WI38 (cell line): ENCODE measurements around the gene SGCB.
"Not testable (repeated sequence)": the region's sequence is repeated elsewhere in the genome, so short reads cannot be mapped to it uniquely, and the experiment has no call there.

Source experiments
- H3K4me3 ChIP-seq: 2 replicates; pipeline ENCODE4 v1.5.1; 2011; ENCODE audit warnings: low read depth, mild to moderate bottlenecking, control low read depth, low read length
- TF ChIP-seq, protein P1 (sequence below): IDR thresholded peaks from 2 replicates; pipeline ENCODE4 v1.5.1; 2012; ENCODE audit warnings: low read depth, mild to moderate bottlenecking, control low read depth, low read length

Gene SGCB

GRCh38 chr4:52038103-52038912 is at the start of gene SGCB:
Gene SGCB (minus strand): TSS chr4:52038299. CDS start chr4:52038259, 40 bp downstream.
- H3K4me3 ChIP-seq: peak within 1 kb of the TSS; percentile 72
- TF ChIP-seq, protein P1, sequence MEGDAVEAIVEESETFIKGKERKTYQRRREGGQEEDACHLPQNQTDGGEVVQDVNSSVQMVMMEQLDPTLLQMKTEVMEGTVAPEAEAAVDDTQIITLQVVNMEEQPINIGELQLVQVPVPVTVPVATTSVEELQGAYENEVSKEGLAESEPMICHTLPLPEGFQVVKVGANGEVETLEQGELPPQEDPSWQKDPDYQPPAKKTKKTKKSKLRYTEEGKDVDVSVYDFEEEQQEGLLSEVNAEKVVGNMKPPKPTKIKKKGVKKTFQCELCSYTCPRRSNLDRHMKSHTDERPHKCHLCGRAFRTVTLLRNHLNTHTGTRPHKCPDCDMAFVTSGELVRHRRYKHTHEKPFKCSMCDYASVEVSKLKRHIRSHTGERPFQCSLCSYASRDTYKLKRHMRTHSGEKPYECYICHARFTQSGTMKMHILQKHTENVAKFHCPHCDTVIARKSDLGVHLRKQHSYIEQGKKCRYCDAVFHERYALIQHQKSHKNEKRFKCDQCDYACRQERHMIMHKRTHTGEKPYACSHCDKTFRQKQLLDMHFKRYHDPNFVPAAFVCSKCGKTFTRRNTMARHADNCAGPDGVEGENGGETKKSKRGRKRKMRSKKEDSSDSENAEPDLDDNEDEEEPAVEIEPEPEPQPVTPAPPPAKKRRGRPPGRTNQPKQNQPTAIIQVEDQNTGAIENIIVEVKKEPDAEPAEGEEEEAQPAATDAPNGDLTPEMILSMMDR: no peak

- H3K4me3 ChIP-seq: not testable (repeated sequence)
Observed at GRCh38 chr4:52086425-52086824, 48.3 kb upstream of the SGCB start.

DNA sequence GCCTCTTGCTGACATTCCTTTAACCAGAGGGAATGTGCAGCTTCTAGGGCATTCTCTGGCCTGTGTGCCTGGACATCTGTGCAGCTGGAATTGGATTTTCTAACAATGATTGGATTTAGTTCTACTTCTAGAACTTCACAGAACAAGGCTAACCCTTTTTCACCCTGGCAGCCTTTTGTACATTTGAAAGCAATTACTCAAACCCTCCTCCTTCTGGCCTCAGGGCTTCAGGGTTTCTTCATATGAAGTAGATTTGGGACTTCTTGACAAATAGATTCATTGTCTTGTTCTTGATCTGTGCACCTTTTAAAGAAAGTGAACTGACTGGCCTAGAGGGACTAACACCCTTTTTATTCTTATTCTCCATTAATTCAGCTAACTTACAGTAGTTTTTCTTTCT is 43.1 kb upstream of the SGCB start:
- no peak overlapping the region for H3K4me3 ChIP-seq
- TF ChIP-seq, protein P1: no peak

GRCh38 chr4:52079659-52080058 is 41.6 kb upstream of the SGCB start:
- H3K4me3 ChIP-seq: no peak overlapping the region
- TF ChIP-seq, protein P1: no peak

DNA sequence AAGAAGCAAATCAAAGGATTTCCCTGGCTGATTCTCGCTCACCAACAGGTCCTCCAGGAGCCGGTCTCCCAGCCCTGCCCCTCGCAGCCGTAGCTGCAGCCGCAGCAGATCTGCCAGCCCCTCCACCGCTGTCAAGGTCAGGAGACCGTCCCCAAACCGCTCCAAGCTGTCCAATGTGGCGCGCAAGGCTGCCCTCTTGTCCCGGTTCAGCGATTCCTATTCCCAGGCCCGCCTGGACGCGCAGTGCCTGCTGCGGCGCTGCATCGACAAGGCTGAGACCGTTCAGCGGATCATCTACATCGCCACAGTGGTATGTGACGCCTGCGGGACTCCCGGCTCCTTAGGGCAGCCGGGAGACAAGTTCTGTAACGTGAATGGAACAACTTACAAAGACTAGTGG is 38.6 kb upstream of the SGCB start:
- H3K4me3 ChIP-seq: no peak overlapping the region
- TF ChIP-seq, protein P1: no peak

DNA sequence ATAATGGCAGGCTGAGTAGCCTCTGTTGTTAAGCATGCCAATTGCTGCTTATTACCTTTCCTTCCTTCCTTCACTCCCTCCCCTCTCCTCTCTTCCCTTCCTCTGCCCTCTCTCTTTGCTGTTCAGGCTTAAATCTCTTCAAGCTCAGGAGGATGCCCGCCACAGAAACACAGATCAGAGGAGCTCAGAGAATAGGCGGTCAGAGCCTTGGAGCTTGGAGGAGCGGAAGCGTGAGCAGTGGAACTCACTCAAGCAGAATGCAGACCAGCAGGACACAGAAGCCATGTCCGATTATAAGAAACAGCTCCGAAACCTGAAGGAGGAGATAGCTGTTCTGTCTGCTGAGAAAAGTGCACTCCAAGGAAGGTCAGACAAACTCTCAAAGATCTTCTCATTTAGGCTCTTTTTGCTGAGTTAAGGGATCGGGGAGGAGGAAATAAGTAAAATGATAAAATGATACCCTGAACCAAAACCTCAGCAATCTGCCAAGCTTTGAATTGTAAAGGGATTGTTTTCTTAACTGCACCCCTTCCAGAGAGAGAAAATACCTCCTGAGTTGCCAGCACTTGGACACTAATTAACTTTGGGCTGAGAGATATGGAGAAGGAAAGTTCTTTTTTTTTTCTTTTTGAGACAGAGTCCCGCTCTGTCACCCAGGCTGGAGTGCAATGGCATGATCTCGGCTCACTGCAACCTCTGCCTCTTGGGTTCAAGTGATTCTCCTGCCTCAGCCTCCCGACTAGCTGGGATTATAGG is 33.9 kb upstream of the SGCB start:
- no peak overlapping the region for H3K4me3 ChIP-seq

DNA sequence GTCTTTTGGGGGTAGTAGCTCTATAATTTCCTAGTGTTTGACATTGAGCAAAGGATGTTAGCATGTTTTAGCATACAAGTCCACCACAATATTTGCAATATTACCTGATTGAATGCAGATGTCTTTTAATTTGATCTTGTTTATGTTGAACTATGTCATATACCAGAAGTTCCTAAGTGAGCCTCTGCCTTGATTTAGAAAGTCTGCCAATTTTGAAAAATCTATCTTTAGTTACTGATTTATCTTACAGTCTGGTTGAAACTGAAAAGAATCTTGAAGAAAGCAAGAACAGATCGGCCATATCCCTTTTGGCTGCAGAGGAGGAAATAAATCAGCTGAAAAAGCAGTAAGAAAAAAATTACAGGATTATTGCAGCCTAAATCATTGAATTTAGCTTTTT is 31.5 kb upstream of the SGCB start:
- TF ChIP-seq, protein P1: no peak
- H3K4me3 ChIP-seq: no peak overlapping the region

More for the DNA sequence above, 33.9 kb upstream of the SGCB start:
- TF ChIP-seq, protein P1: no peak
